Testis (tissue), 3 donors: Measurements from ENCODE around the gene GPR42. TPM values are rescaled to one million over a fixed set of nuclear protein-coding genes. Genes with fewer than 3 reads are reported as not detected.

Experiments used
- DNase-seq: peaks from one replicate; pipeline ENCODE4 v3.0.0-alpha.2; 2019
- H3K27ac ChIP-seq, 2 donors: fragments of 200-600 bp; sonication (generic); one replicate each; pipeline ENCODE4 v1.5.1; 2019
- H3K27me3 ChIP-seq: fragments of 200-600 bp; sonication (generic); one replicate; pipeline ENCODE4 v1.5.1; 2019
- H3K36me3 ChIP-seq: fragments of 200-600 bp; sonication (generic); one replicate; pipeline ENCODE4 v1.5.1; 2017; ENCODE audit warnings: low read depth; ENCODE audit errors: missing control alignments
- H3K4me1 ChIP-seq: fragments of 200-600 bp; sonication (generic); one replicate; pipeline ENCODE4 v1.5.1; 2019
- H3K4me3 ChIP-seq, 2 donors: fragments of 200-600 bp; sonication (generic); one replicate each; pipeline ENCODE4 v1.5.1; 2017 to 2019
- H3K9me3 ChIP-seq: fragments of 200-600 bp; sonication (generic); one replicate; pipeline ENCODE4 v1.5.1; 2017
- CTCF ChIP-seq, 3 experiments: fragments of 450-650 bp in 2 of 3; fragments of 200-600 bp in 1 of 3; sonication (generic) in 1 of 3; IDR thresholded peaks; one replicate each; pipeline ENCODE4 v1.5.1; 2016 to 2019; ENCODE audit warnings: antibody characterized with exemption in 3 of 3, mild to moderate bottlenecking in 2 of 3, moderate library complexity in 1 of 3
- POLR2A ChIP-seq: fragments of 450-650 bp; IDR thresholded peaks from one replicate; pipeline ENCODE4 v1.6.1; 2017; ENCODE audit warnings: antibody characterized with exemption, mild to moderate bottlenecking, moderate library complexity
- WGBS, 2 donors: methylation state at CpG; one replicate each; pipeline ENCODE4 v1.1.5; 2018; 5-methylcytosine and 5-hydroxymethylcytosine counted together
- intact Hi-C: fragments of 100-400 bp; cut with DNase I; formaldehyde crosslinking; loops from one replicate; pipeline ENCODE4 v1.15.1; 2023; ENCODE audit warnings: low total_unique reads
- microRNA-seq, 2 donors: library from miRNA; unstranded; fragments of <30 nt; microRNA quantifications; one replicate each; pipeline ENCODE4, GENCODE V29; 2016; ENCODE audit warnings: borderline number of aligned reads in 2 of 2, borderline replicate concordance in 1 of 2
- polyA plus RNA-seq: library from polyadenylated mRNA; stranded (reverse); fragments of 350-450 nt; fragmentation: Illumina TruSeq; extraction: RNeasy Lipid Tissue Mini Kit (QIAGEN cat#74804); gene quantifications from one replicate; pipeline ENCODE4 v1.2.3, GENCODE V29; 2014; ENCODE audit warnings: low read depth, low replicate concordance; ENCODE audit not compliant: insufficient read depth
- small RNA-seq, 2 donors: library from RNA; depleted of rRNA; stranded (forward); fragments of <200 nt; gene quantifications; one replicate each; pipeline ENCODE3, GENCODE V24; 2016
- total RNA-seq, 2 donors: library from RNA; depleted of rRNA; stranded (reverse); fragments of >200 nt; gene quantifications; one replicate each; pipeline ENCODE4 v1.2.3, GENCODE V29; 2016

The GPR42 gene
- total and polyA plus RNA-seq, 3 donors from 2014 or later = not detected

GRCh38 chr19:35417713-35418534 is 47.1 kb downstream of the GPR42 start:
- H3K36me3 ChIP-seq = no peaks in the 10 kb centered on the region
- H3K4me1 ChIP-seq = no peaks in the 10 kb centered on the region
- no peak for DNase-seq
- intact Hi-C loops = no loop called here
- 70 to 76% methylated on average over 5 to 7 of the region's 7 CpGs for WGBS, 2 donors
- H3K27me3 ChIP-seq = no peaks in the 10 kb centered on the region
- TF ChIP-seq POLR2A (no peak), CTCF (IDR thresholded peaks at IDR 0.05) (no peak)
- no peaks in the 10 kb centered on the region for H3K9me3 ChIP-seq
- no peak overlapping the region for H3K4me3 ChIP-seq
- H3K27ac ChIP-seq = no peak overlapping the region

GRCh38 chr19:35419046-35419445 is 48.2 kb downstream of the GPR42 start:
- intact Hi-C loops = no loop called here
- no peak for DNase-seq
- no peak for TF ChIP-seq POLR2A
- Histone ChIP-seq H3K36me3 (no peaks in the 10 kb centered on the region), H3K4me3 (no peak overlapping the region), H3K9me3 (no peaks in the 10 kb centered on the region), H3K4me1 (no peaks in the 10 kb centered on the region), H3K27me3 (no peaks in the 10 kb centered on the region), H3K27ac (no peak overlapping the region)
- 83 to 87% methylated on average over 3 of the region's 3 CpGs for WGBS, 2 donors

DNA sequence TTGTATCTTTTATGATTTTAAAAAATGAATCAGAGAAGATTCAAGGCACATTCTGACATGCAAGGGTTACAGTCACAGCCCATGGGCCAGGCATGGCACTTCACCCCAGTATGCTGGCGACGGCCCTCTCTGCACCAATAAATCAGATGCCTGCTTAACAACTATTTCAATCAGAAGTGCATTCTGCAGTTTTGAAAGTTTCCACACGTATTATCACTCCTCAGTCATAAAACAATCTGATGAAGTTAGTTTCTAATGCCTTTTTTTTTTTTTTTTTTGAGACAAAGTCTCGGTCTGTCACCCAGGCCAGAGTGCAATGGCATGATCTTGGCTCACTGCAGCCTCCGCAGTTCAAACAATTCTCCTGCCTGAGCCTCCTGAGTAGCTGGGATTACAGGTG is 48.9 kb downstream of the GPR42 start:
- Histone ChIP-seq H3K9me3 (no peaks in the 10 kb centered on the region), H3K4me3 (no peak overlapping the region), H3K27ac (no peak overlapping the region), H3K27me3 (no peaks in the 10 kb centered on the region), H3K4me1 (no peaks in the 10 kb centered on the region), H3K36me3 (no peaks in the 10 kb centered on the region)
- TF ChIP-seq CTCF (IDR thresholded peaks at IDR 0.05) = no peak
- no peak for TF ChIP-seq POLR2A
- intact Hi-C loops = no loop called here
- DNase-seq = no peak
- 74 to 82% methylated on average over 5 of the region's 5 CpGs for WGBS, 2 donors

DNA sequence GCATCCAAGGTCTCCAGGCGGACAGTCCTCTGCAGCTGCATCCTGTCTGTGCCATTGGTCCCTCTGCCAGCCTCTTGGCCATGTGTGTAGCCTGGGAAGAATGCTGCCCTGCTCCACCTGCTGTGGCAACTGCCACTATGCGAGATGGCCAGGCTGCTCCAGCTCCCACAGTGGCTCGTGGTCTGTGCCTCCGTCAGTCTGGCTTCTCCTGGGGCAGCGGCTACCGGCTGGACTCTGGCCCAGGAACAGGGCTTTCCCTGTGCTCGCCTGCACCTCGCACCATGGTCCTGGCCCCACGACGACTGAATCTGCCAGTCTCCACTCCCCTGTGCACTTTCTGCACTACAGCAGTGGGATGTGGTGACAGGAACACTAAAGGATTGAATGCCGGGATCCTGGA is 50.5 kb downstream of the GPR42 start:
- WGBS, 2 donors = 71 to 82% methylated on average over 11 of the region's 11 CpGs
- intact Hi-C loops = no loop called here
- Histone ChIP-seq H3K27me3 (no peaks in the 10 kb centered on the region), H3K9me3 (no peaks in the 10 kb centered on the region), H3K4me1 (no peaks in the 10 kb centered on the region), H3K36me3 (no peaks in the 10 kb centered on the region), H3K27ac (no peak overlapping the region), H3K4me3 (no peak overlapping the region)
- no peak for DNase-seq
- no peak for TF ChIP-seq POLR2A
- no peak for TF ChIP-seq CTCF (IDR thresholded peaks at IDR 0.05)

Small RNA genes within 50 kb of the gene (microRNA-seq; reads per million reads assigned to microRNA genes)
- gene MIR5196 = 0.70 to 1.4 reads per million in 2 donors

Small RNA genes within 50 kb of the gene (small RNA-seq; reads per million reads assigned to genes)
- 0 reads per million in 2 donors for gene RN7SL491P

Other genes starting within 250 kb of the GPR42 start
- 1 to 10 TPM; 4.5 to 7.9 TPM for gene LGI4, start 236.0 kb upstream of the GPR42 start, total RNA-seq
- gene LGI4, start 236.0 kb upstream of the GPR42 start, polyA plus RNA-seq = 4.5 TPM
- 10 to 100 TPM in 1 of 2 donors, 1 to 10 TPM in 1; 2.3 to 11.1 TPM for gene FXYD1, start 232.2 kb upstream of the GPR42 start, total RNA-seq
- 48.5 TPM for gene FXYD1, start 232.2 kb upstream of the GPR42 start, polyA plus RNA-seq
- gene FXYD7, start 227.8 kb upstream of the GPR42 start, total RNA-seq = 1 to 10 TPM in 1 of 2 donors, not detected in 1; 1.2 TPM
- gene FXYD7, start 227.8 kb upstream of the GPR42 start, polyA plus RNA-seq = 2.1 TPM
- 10 to 100 TPM in 1 of 2 donors, 1 to 10 TPM in 1; 5.7 to 17.5 TPM for gene FXYD5, start 216.3 kb upstream of the GPR42 start, total RNA-seq
- gene FXYD5, start 216.3 kb upstream of the GPR42 start, polyA plus RNA-seq = 38.1 TPM
- gene FAM187B, start 142.3 kb upstream of the GPR42 start, total RNA-seq = 100 to 1,000 TPM in 1 of 2 donors, 10 to 100 TPM in 1; 18.4 to 105 TPM
- gene FAM187B, start 142.3 kb upstream of the GPR42 start, polyA plus RNA-seq = 79.2 TPM
- 100 to 1,000 TPM; 154 to 195 TPM for gene LSR, start 122.1 kb upstream of the GPR42 start, total RNA-seq
- gene LSR, start 122.1 kb upstream of the GPR42 start, polyA plus RNA-seq = 85.7 TPM
- gene USF2, start 102.1 kb upstream of the GPR42 start, total RNA-seq = 100 to 1,000 TPM; 105 to 123 TPM
- 83.1 TPM for gene USF2, start 102.1 kb upstream of the GPR42 start, polyA plus RNA-seq
- gene HAMP, start 88.5 kb upstream of the GPR42 start, total RNA-seq = not detected
- 1.6 TPM for gene HAMP, start 88.5 kb upstream of the GPR42 start, polyA plus RNA-seq
- gene MAG, start 78.9 kb upstream of the GPR42 start, total RNA-seq = 10 to 100 TPM; 10.8 to 18.4 TPM
- 5.4 TPM for gene MAG, start 78.9 kb upstream of the GPR42 start, polyA plus RNA-seq
- gene CD22, start 41.9 kb upstream of the GPR42 start, total RNA-seq = 10 to 100 TPM; 15.0 TPM
- 10.1 TPM for gene CD22, start 41.9 kb upstream of the GPR42 start, polyA plus RNA-seq
- under 1 TPM; 0.31 to 0.81 TPM for gene FFAR1, start 23.2 kb upstream of the GPR42 start, total RNA-seq
- gene FFAR1, start 23.2 kb upstream of the GPR42 start, polyA plus RNA-seq = 0.26 TPM
- under 1 TPM; 0.25 to 0.47 TPM for gene FFAR3, start 12.6 kb upstream of the GPR42 start, total RNA-seq
- gene FFAR3, start 12.6 kb upstream of the GPR42 start, polyA plus RNA-seq = not detected
- gene FFAR2, start 77.2 kb downstream of the GPR42 start, total RNA-seq = not detected
- 0.20 TPM for gene FFAR2, start 77.2 kb downstream of the GPR42 start, polyA plus RNA-seq
- gene KRTDAP, start 119.4 kb downstream of the GPR42 start, total RNA-seq = 1 to 10 TPM; 2.7 to 5.6 TPM
- 14.5 TPM for gene KRTDAP, start 119.4 kb downstream of the GPR42 start, polyA plus RNA-seq
- 1 to 10 TPM; 5.8 to 7.9 TPM for gene DMKN, start 142.6 kb downstream of the GPR42 start, total RNA-seq
- gene DMKN, start 142.6 kb downstream of the GPR42 start, polyA plus RNA-seq = 24.0 TPM
- under 1 TPM; 0.16 to 0.19 TPM for gene SBSN, start 157.2 kb downstream of the GPR42 start, total RNA-seq
- gene SBSN, start 157.2 kb downstream of the GPR42 start, polyA plus RNA-seq = 0.47 TPM
- gene GAPDHS, start 162.4 kb downstream of the GPR42 start, total RNA-seq = 100 to 1,000 TPM; 123 to 338 TPM
- 363 TPM for gene GAPDHS, start 162.4 kb downstream of the GPR42 start, polyA plus RNA-seq
- gene TMEM147, start 174.6 kb downstream of the GPR42 start, total RNA-seq = 100 to 1,000 TPM; 125 TPM
- gene TMEM147, start 174.6 kb downstream of the GPR42 start, polyA plus RNA-seq = 146 TPM
- gene ATP4A, start 192.6 kb downstream of the GPR42 start, total RNA-seq = 1 to 10 TPM in 1 of 2 donors, under 1 TPM in 1; 0.87 to 1.1 TPM
- 1.1 TPM for gene ATP4A, start 192.6 kb downstream of the GPR42 start, polyA plus RNA-seq
- under 1 TPM in 1 of 2 donors, not detected in 1; 0.74 TPM for gene PMIS2, start 215.1 kb downstream of the GPR42 start, total RNA-seq
- 2.0 TPM for gene PMIS2, start 215.1 kb downstream of the GPR42 start, polyA plus RNA-seq
- 10 to 100 TPM; 25.5 to 33.9 TPM for gene HAUS5, start 241.7 kb downstream of the GPR42 start, total RNA-seq
- 24.4 TPM for gene HAUS5, start 241.7 kb downstream of the GPR42 start, polyA plus RNA-seq